HG03520 (cell line): ENCODE measurements around the gene ANAPC16.
"Not testable (repeated sequence)": the region's sequence is repeated elsewhere in the genome, so short reads cannot be mapped to it uniquely, and the experiment has no call there.

ENCODE experiments used
- ATAC-seq: cut with Tn5 transposase; IDR thresholded peaks from one replicate; pipeline ENCODE4 v1.9.1; 2021; ENCODE audit warnings: mild to moderate bottlenecking, moderate library complexity; ENCODE audit not compliant: unreplicated experiment

ANAPC16 gene

GRCh38 chr10:72261784-72262404 lies 46.1 kb downstream of the ANAPC16 start:
- peak; percentile 11 for ATAC-seq

DNA sequence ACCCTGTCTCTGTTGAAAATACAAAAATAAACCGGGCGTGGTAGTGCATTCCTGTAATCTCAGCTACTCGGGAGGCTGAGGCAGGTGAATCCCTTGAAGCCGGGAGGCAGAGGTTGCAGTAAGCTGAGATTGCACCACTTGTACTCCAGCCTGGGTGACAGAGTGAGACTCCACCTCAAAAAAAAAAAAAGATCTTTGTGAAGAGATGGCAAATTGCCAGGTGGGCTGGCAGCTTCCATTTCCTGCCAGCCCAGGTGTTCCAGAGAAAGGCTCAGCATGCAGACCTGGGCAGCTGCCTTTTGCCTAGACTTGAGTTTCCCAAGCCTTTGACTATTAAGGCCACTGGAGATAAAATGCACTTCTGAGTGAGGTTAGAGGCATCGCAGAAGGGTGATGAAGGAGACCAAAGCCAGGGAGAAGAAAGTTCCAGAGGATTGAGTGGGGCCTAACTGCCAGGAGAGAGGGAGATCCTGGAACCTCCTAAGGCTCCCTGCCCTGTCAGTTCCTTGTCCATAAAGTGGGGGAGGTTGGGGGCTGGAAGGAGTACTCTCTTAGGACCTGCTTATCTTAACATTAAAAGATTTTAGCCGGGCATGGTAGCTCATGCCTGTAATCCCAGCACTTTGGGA lies 47.9 kb downstream of the ANAPC16 start:
- no peak for ATAC-seq

DNA sequence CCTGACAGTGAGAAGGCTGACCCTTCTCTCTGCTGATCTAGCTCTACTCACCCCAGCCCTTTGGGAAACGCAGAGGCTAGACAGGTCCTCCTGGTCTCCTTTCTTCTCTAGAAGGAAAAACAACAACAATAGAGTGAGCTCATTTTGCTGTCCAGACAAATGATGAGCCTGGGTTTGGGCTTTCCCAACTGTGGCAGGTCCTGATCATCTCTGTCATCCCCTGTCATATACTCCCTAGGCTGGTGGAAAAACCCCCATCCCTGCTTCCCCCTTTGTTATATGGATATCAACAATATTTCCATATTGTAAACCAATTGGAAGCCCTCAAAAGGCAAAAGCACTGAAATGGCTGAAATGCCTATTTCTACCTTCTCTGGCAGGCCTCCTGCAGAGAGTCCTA lies 48.7 kb downstream of the ANAPC16 start:
- no peak for ATAC-seq

DNA sequence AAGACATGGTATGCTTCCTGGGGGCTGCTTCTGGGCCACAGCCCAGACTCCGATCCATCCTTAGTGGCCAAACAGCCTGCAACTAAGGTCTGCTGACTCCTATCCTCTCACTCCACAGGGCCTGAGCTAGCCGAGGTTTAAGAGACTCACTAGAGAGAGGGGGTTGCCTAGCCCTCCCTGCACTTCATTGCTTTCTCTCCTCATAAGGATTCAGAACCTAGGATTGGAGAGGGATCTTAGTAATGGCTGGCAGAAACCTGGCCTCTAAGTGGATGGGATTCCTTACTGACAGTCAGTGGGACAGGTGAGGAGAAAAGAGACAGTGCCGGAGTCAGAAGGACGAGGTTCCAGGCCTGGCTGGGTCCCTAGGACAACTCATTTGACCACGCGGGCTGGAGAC lies 49.7 kb downstream of the ANAPC16 start:
- no peak for ATAC-seq

DNA sequence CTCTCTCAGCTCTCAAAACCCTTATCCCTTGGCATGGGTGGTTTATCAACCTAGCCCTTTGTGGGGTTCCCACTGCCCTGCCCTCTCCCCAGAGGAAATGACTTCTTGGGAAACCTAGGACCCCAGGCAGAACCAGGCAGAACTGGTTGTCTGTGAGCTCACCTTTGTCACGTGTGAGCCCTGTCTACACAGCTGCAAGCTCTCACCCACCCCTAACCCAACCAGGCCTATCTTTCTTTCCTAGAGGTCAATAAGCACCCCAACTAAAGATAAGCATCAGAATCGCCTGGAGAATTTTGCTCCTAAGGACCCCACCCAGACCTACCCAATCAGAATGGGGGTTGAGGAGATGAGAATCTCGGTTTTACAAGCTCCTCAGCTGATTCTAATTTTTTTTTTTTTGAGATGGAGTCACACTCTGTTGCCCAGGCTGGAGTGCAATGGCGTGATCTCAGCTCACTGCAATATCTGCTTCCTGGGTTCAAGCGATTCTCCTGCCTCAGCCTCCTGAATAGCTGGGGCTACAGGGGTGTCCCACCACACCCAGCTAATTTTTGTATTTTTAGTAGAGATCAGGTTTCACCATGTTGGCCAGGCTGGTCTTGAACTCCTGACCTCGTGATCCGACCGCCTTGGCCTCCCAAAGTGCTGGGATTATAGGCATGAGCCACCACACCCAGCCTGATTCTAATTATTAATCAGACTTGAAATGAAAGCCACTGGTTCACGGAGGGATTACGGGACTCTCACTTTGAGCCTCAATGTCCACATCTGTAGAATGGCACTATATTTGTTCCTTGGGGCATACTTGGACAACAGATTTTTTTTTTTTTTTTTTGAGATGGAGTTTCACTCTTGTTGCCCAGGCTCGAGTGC lies 50.4 kb downstream of the ANAPC16 start:
- no peak for ATAC-seq

DNA sequence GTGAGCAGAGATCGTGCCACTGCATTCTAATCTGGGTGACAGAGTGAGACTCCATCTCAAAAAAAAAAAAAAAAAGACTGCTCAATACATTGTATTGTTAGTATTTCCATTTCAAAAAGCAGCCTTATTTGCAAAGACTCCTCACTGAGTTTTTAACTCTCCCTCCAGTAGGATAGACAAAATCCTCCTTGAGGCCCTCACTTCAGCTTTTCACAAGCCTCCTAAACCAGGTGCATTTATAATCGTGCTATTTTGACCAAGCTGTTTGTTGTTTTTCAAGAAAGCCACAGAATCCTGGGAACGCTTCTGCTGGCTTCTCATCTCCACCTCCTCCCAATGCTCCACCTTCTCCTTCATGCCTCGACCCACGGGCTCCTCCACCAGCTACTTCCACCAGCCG lies 51.6 kb downstream of the ANAPC16 start:
- no peak for ATAC-seq

DNA sequence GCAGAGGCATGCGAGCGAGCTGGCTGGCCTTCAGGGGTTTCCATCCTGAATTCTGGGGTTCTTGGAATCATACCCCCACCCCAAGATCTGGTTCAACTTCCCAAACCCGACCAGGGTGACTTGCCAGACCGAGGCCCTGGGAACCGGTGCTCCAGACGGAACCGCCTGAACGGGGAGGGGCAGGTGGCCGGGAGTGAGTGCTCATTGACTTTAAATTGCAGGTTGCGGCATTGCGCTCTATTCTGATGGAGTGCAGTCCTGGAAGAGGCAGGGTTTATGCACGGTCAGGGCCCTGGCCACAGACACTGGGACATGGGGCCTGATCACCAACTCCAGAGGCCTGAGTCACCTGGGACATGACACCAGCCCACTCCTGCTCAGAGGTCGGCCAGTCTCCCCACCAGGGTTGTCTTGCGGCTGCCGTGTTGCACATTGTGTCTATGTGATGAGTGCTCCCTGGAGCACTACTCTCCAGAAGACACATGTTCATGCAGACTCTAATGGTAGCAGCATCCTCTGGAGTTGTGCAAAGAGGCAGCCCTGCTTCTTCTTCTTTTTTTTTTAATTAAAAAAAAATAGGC lies 52.1 kb downstream of the ANAPC16 start:
- ATAC-seq: no peak

DNA sequence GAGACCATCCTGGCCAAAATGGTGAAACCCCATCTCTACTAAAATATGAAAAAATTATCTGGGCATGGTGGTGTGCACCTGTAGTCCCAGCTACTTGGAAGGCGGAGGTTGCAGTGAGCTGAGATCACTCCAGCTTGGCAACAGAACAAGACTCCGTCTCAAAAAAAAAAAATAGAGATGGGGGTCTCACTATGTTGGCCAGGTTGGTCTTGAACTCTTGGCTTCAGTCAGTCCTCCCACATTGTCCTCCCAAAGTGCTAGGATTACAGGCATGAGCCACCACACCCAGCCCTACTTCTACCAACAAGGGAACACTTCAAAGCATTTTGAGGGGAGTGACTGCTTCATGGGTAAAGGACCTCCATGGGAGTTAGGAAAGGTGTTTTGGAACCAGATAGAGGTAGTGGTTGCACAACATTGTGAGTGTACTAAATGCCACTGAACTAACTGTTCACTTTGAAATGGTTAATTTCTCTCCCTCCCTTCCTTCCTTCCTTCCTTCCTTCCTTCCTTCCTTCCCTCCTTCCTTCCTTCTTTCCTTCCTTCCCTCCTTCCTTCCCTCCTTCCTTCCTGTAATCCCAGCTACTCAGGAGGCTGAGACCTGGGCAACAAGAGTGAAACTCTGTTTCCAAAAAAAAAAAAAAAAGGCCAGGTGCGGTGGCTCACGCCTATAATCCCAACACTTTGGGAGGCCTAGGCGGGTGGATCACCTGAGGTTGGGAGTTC lies 52.8 kb downstream of the ANAPC16 start:
- ATAC-seq: not testable (repeated sequence)

- ATAC-seq: no peak
These were observed 54.9 kb downstream of the ANAPC16 start for GRCh38 chr10:72270607-72271281.

GRCh38 chr10:72272689-72273409 lies 57.0 kb downstream of the ANAPC16 start:
- ATAC-seq: no peak

DNA sequence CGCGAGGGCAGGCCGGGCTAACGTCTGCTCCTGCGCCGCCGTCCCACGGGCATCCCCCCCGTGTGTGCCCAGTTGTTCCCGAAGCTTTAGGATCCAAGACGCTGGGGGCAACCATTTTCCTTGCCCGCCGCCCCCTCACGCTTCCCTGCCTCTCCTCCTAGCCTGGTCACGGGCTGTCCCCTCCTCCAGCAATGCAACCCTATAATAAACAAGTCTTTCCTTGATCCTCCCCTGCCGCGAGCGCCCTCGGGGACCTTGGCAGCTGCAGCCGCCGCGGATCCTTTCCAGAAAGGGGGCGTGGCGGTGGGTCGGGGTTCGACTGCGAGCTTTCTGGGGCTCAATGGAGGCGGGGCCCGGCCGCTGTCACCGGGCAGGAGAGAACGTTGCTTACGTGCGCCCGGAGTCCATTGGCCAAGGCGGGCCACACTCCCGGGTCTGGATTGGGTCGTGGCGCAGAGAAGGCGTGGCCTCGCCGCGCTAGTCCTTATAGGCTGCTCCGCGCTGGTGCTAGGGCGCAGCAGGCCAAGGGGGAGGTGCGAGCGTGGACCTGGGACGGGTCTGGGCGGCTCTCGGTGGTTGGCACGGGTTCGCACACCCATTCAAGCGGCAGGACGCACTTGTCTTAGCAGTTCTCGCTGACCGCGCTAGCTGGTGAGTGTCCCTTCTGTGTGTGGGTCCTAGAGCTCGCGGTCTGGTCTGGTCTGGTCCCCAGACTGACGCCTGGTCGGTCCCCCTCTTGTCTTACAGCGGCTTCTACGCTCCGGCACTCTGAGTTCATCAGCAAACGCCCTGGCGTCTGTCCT lies 57.8 kb downstream of the ANAPC16 start, which contains the start of gene DDIT4:
DDIT4 (plus strand) TSS at position 515 of the 803 bp plus-strand sequence. CDS start 293 bp downstream, outside the sequence.
- ATAC-seq: peak; percentile 82

GRCh38 chr10:72274213-72274729 lies 58.5 kb downstream of the ANAPC16 start:
- no peak for ATAC-seq

- ATAC-seq: no peak
These were observed 59.0 kb downstream of the ANAPC16 start for GRCh38 chr10:72274730-72275350.

DNA sequence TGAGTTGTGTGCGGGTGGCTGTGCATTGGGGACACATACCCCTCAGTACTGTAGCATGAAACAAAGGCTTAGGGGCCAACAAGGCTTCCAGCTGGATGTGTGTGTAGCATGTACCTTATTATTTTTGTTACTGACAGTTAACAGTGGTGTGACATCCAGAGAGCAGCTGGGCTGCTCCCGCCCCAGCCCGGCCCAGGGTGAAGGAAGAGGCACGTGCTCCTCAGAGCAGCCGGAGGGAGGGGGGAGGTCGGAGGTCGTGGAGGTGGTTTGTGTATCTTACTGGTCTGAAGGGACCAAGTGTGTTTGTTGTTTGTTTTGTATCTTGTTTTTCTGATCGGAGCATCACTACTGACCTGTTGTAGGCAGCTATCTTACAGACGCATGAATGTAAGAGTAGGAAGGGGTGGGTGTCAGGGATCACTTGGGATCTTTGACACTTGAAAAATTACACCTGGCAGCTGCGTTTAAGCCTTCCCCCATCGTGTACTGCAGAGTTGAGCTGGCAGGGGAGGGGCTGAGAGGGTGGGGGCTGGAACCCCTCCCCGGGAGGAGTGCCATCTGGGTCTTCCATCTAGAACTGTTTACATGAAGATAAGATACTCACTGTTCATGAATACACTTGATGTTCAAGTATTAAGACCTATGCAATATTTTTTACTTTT lies 59.7 kb downstream of the ANAPC16 start:
- no peak for ATAC-seq

GRCh38 chr10:72276013-72276387 lies 60.2 kb downstream of the ANAPC16 start:
- no peak for ATAC-seq

GRCh38 chr10:72276421-72277339 lies 60.9 kb downstream of the ANAPC16 start:
- ATAC-seq: no peak
